Muscle of leg (tissue), 11 donors: Measurements from ENCODE around the gene PATL2. TPM values are rescaled to one million over a fixed set of nuclear protein-coding genes. Genes with fewer than 3 reads are reported as not detected.
"Not testable (repeated sequence)": the region's sequence is repeated elsewhere in the genome, so short reads cannot be mapped to it uniquely, and the experiment has no call there.

ENCODE experiments used
- DNase-seq: peaks from one replicate; pipeline ENCODE4 v3.0.0; 2013
- H3K27ac ChIP-seq: one replicate; pipeline ENCODE4 v1.5.1; 2013; ENCODE audit warnings: mild to moderate bottlenecking, low read length, control low read depth
- H3K27me3 ChIP-seq: one replicate; pipeline ENCODE4 v1.6.1; 2013; ENCODE audit warnings: low read length; ENCODE audit not compliant: control insufficient read depth, insufficient read depth
- H3K36me3 ChIP-seq: one replicate; pipeline ENCODE4 v1.6.1; 2013; ENCODE audit warnings: low read length; ENCODE audit not compliant: control insufficient read depth, insufficient read depth
- H3K4me1 ChIP-seq: one replicate; pipeline ENCODE4 v1.6.1; 2013; ENCODE audit warnings: low read length; ENCODE audit not compliant: control insufficient read depth, insufficient read depth
- H3K4me3 ChIP-seq: one replicate; pipeline ENCODE4 v1.5.1; 2013; ENCODE audit warnings: low read length, control low read depth
- H3K9me3 ChIP-seq: replicated peaks from 2 replicates; pipeline ENCODE4 v1.6.1; 2013; ENCODE audit warnings: low read depth, low read length; ENCODE audit not compliant: control insufficient read depth
- WGBS: methylation state at CpG from one replicate; pipeline ENCODE4 v1.1.5; 2013; ENCODE audit warnings: missing lambda C conversion rate; ENCODE audit not compliant: insufficient coverage; 5-methylcytosine and 5-hydroxymethylcytosine counted together
- polyA plus RNA-seq, 8 donors: library from polyadenylated mRNA; unstranded; fragments of 120-200 nt; gene quantifications; one replicate each; pipeline versions ENCODE4 v1.2.1 to v1.2.3, GENCODE V29; 2013; ENCODE audit warnings: inconsistent platforms in 1 of 8, low replicate concordance in 1 of 8; ENCODE audit not compliant: insufficient read length in 8 of 8, insufficient read depth in 1 of 8
- total RNA-seq: library from RNA; stranded (reverse); fragments of 120-200 nt; gene quantifications from one replicate; pipeline ENCODE4 v1.2.4, GENCODE V29; 2013

Gene PATL2
- total and polyA plus RNA-seq, 9 donors, result 0.58 to 1.2 (median 0.89) TPM

GRCh38 chr15:44711743-44712345 is 721 bp upstream of the PATL2 start:
- Histone ChIP-seq H3K4me1 (peaks cover 13% of the 10 kb centered on the region), H3K27me3 (no peaks in the 10 kb centered on the region), H3K27ac (peak overlapping the region; percentile 99), H3K9me3 (no peaks in the 10 kb centered on the region), H3K4me3 (peak overlapping the region; percentile 89), H3K36me3 (peaks cover 24% of the 10 kb centered on the region)
- DNase-seq, result peak; percentile 81
- under 1% methylated on average over 29 of the region's 46 CpGs for WGBS

- Histone ChIP-seq H3K27me3 (no peaks in the 10 kb centered on the region), H3K4me1 (peaks cover 13% of the 10 kb centered on the region), H3K4me3 (peak overlapping the region; percentile 89), H3K36me3 (peaks cover 10% of the 10 kb centered on the region), H3K27ac (peak overlapping the region; percentile 99), H3K9me3 (no peaks in the 10 kb centered on the region)
- WGBS, result no CpG with 5 or more reads among the region's 11 CpGs
- DNase-seq, result peak; percentile 70
Observed at GRCh38 chr15:44710236-44711095, 657 bp downstream of the PATL2 start.

GRCh38 chr15:44706946-44707636 is 4.0 kb downstream of the PATL2 start:
- no peak for DNase-seq
- Histone ChIP-seq H3K27me3 (no peaks in the 10 kb centered on the region), H3K4me3 (no peak overlapping the region), H3K36me3 (no peaks in the 10 kb centered on the region), H3K27ac (no peak overlapping the region), H3K4me1 (peaks cover 3% of the 10 kb centered on the region), H3K9me3 (no peaks in the 10 kb centered on the region)
- WGBS, result 83% methylated on average over 2 of the region's 2 CpGs

- H3K9me3 ChIP-seq, result no peaks in the 10 kb centered on the region
- no peaks in the 10 kb centered on the region for H3K36me3 ChIP-seq
- WGBS, result no CpG with 5 or more reads among the region's 2 CpGs
- no peak overlapping the region for H3K27ac ChIP-seq
- H3K4me3 ChIP-seq, result no peak overlapping the region
- DNase-seq, result no peak
- H3K4me1 ChIP-seq, result peaks cover 3% of the 10 kb centered on the region
- no peaks in the 10 kb centered on the region for H3K27me3 ChIP-seq
Observed at GRCh38 chr15:44706401-44706800, 4.7 kb downstream of the PATL2 start.

- Histone ChIP-seq H3K9me3 (no peaks in the 10 kb centered on the region), H3K36me3 (no peaks in the 10 kb centered on the region), H3K27ac (no peak overlapping the region), H3K27me3 (no peaks in the 10 kb centered on the region), H3K4me3 (no peak overlapping the region), H3K4me1 (peaks cover 3% of the 10 kb centered on the region)
- no peak for DNase-seq
- WGBS, result 86% methylated on average over 1 of the region's 1 CpG
Observed at GRCh38 chr15:44705986-44706385, 5.1 kb downstream of the PATL2 start.

- not testable (repeated sequence) for H3K4me3 ChIP-seq, H3K27ac ChIP-seq, H3K27me3 ChIP-seq, H3K4me1 ChIP-seq, H3K36me3 ChIP-seq, H3K9me3 ChIP-seq, DNase-seq
Observed at GRCh38 chr15:44700676-44701075, 10.4 kb downstream of the PATL2 start.

GRCh38 chr15:44698641-44699040 is 12.5 kb downstream of the PATL2 start:
- no peaks in the 10 kb centered on the region for H3K36me3 ChIP-seq
- H3K27me3 ChIP-seq, result no peaks in the 10 kb centered on the region
- no CpG with 5 or more reads among the region's 2 CpGs for WGBS
- no peaks in the 10 kb centered on the region for H3K4me1 ChIP-seq
- H3K27ac ChIP-seq, result no peak overlapping the region
- no peaks in the 10 kb centered on the region for H3K9me3 ChIP-seq
- peak; percentile 42 for DNase-seq
- H3K4me3 ChIP-seq, result no peak overlapping the region

- Histone ChIP-seq H3K9me3 (no peaks in the 10 kb centered on the region), H3K4me1 (no peaks in the 10 kb centered on the region), H3K27ac (no peak overlapping the region), H3K36me3 (no peaks in the 10 kb centered on the region), H3K4me3 (no peak overlapping the region), H3K27me3 (no peaks in the 10 kb centered on the region)
- DNase-seq, result no peak
Observed at GRCh38 chr15:44697014-44697413, 14.1 kb downstream of the PATL2 start.

GRCh38 chr15:44695294-44695693 is 15.8 kb downstream of the PATL2 start:
- no CpG with 5 or more reads among the region's 3 CpGs for WGBS

GRCh38 chr15:44694416-44694815 is 16.7 kb downstream of the PATL2 start:
- H3K36me3 ChIP-seq, result no peaks in the 10 kb centered on the region
- H3K27me3 ChIP-seq, result no peaks in the 10 kb centered on the region
- 84% methylated on average over 3 of the region's 4 CpGs for WGBS
- no peak for DNase-seq
- H3K4me1 ChIP-seq, result no peaks in the 10 kb centered on the region
- no peak overlapping the region for H3K27ac ChIP-seq
- no peak overlapping the region for H3K4me3 ChIP-seq
- H3K9me3 ChIP-seq, result no peaks in the 10 kb centered on the region

More at GRCh38 chr15:44695294-44695693, 15.8 kb downstream of the PATL2 start:
- Histone ChIP-seq H3K36me3 (no peaks in the 10 kb centered on the region), H3K27me3 (no peaks in the 10 kb centered on the region), H3K4me3 (no peak overlapping the region), H3K27ac (no peak overlapping the region), H3K9me3 (no peaks in the 10 kb centered on the region), H3K4me1 (no peaks in the 10 kb centered on the region)
- no peak for DNase-seq
